ENCODE measurements around the gene GRIPAP1. TPM values are rescaled to one million over a fixed set of nuclear protein-coding genes. Genes with fewer than 3 reads are reported as not detected.

GRIPAP1 gene
- total RNA-seq, 1 donor from 2014 or later, result 20.2 TPM

DNA sequence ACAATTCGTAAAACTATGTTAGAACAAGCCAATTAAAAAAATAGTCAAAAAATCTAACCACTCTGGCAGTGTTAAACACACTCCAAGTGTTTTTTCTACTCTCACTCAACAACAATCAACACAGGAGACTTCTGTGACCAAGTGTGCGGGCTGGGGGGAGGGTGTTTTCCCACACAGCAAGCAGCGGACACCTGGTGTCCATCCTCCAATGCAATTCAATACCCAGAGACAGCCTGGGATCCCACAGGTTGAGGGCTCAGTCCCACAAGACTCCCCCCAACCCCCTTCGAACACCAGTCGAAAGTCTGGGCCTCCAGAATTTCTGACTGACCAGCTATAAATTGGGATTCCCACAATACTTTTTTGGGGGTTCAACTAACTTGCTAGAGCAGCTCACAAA, 74.9 kb downstream of the GRIPAP1 start:
- no peak for DNase-seq (ENCODE audit: low spot score)

DNA sequence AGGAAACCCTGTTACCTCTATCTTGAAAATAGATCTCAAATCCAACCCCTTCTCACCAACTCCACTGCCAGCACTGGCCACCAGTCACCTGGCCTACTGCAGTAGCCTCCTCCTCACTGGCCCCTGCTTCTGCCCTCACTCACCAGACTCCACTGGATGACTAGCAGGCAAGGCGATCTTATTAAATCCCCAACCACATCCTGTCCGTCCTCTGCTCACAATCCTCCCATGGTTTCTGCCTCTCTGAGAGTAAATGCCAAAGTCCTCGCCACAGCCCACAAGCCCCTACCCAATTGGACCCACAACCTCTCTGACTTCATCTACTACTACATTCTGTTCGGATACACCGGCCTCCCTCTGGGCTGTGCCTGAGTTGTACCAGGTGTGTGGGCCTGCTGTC, 77.8 kb downstream of the GRIPAP1 start:
- no peak for DNase-seq (ENCODE audit: low spot score)

DNA sequence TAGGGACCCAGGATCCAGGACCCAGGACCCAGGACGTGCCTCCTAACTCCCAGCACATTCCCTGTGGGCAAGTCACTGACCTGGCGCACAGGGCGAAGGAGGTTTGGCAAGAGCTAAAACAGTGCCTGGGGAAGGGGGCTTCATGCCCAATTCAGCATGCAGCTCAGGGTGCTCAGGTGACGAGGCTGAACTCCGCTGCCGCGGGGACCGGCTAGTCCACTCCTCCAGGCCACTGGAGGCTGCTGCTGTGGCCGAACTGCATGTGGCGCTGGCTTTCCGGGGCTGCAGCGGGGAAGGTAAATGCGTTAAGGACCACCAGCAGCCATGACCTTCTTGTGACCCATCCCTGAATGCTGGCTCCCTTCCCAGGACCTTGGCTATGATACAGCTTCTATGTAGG, 78.3 kb downstream of the GRIPAP1 start:
- DNase-seq (ENCODE audit: low spot score), result no peak

Other genes with a start within 250 kb of the GRIPAP1 start
- not detected for gene GLOD5, start 240.5 kb downstream of the GRIPAP1 start, total RNA-seq (ENCODE audit: insufficient read depth, low replicate concordance)
- not detected for gene GATA1, start 215.7 kb downstream of the GRIPAP1 start, total RNA-seq (ENCODE audit: insufficient read depth, low replicate concordance)
- gene HDAC6, start 200.2 kb downstream of the GRIPAP1 start, total RNA-seq (ENCODE audit: insufficient read depth, low replicate concordance), result 53.7 TPM
- 5.3 TPM for gene ERAS, start 175.8 kb downstream of the GRIPAP1 start, total RNA-seq (ENCODE audit: insufficient read depth, low replicate concordance)
- gene PCSK1N, start 166.7 kb downstream of the GRIPAP1 start, total RNA-seq (ENCODE audit: insufficient read depth, low replicate concordance), result not detected
- 25.3 TPM for gene TIMM17B, start 104.5 kb downstream of the GRIPAP1 start, total RNA-seq (ENCODE audit: insufficient read depth, low replicate concordance)
- gene PQBP1, start 104.3 kb downstream of the GRIPAP1 start, total RNA-seq (ENCODE audit: insufficient read depth, low replicate concordance), result 20.2 TPM
- 13.7 TPM for gene SLC35A2, start 90.6 kb downstream of the GRIPAP1 start, total RNA-seq (ENCODE audit: insufficient read depth, low replicate concordance)
- 7.9 TPM for gene PIM2, start 83.2 kb downstream of the GRIPAP1 start, total RNA-seq (ENCODE audit: insufficient read depth, low replicate concordance)
- gene OTUD5, start 44.7 kb downstream of the GRIPAP1 start, total RNA-seq (ENCODE audit: insufficient read depth, low replicate concordance), result 44.5 TPM
- gene KCND1, start 30.4 kb downstream of the GRIPAP1 start, total RNA-seq (ENCODE audit: insufficient read depth, low replicate concordance), result 1.2 TPM
- gene TFE3, start 41.1 kb upstream of the GRIPAP1 start, total RNA-seq (ENCODE audit: insufficient read depth, low replicate concordance), result 22.1 TPM
- 1.7 TPM for gene CCDC120, start 56.7 kb upstream of the GRIPAP1 start, total RNA-seq (ENCODE audit: insufficient read depth, low replicate concordance)
- 9.4 TPM for gene PRAF2, start 71.7 kb upstream of the GRIPAP1 start, total RNA-seq (ENCODE audit: insufficient read depth, low replicate concordance)
- 13.5 TPM for gene WDR45, start 77.6 kb upstream of the GRIPAP1 start, total RNA-seq (ENCODE audit: insufficient read depth, low replicate concordance)
- gene GPKOW, start 121.5 kb upstream of the GRIPAP1 start, total RNA-seq (ENCODE audit: insufficient read depth, low replicate concordance), result 11.8 TPM
- gene MAGIX, start 160.5 kb upstream of the GRIPAP1 start, total RNA-seq (ENCODE audit: insufficient read depth, low replicate concordance), result 0.24 TPM
- gene PLP2, start 169.6 kb upstream of the GRIPAP1 start, total RNA-seq (ENCODE audit: insufficient read depth, low replicate concordance), result 28.9 TPM
- 20.2 TPM for gene PRICKLE3, start 184.1 kb upstream of the GRIPAP1 start, total RNA-seq (ENCODE audit: insufficient read depth, low replicate concordance)
- 0.24 TPM for gene SYP, start 197.9 kb upstream of the GRIPAP1 start, total RNA-seq (ENCODE audit: insufficient read depth, low replicate concordance)
- gene CACNA1F, start 231.1 kb upstream of the GRIPAP1 start, total RNA-seq (ENCODE audit: insufficient read depth, low replicate concordance), result not detected
- gene CCDC22, start 233.2 kb upstream of the GRIPAP1 start, total RNA-seq (ENCODE audit: insufficient read depth, low replicate concordance), result 4.1 TPM